Small intestine (tissue), 7 donors: ENCODE results near the gene TMEM129. TPM values are rescaled to one million over a fixed set of nuclear protein-coding genes. Genes with fewer than 3 reads are reported as not detected.

Source experiments
- DNase-seq, 2 donors: peaks; one replicate each; pipeline versions ENCODE4 v3.0.0 to v3.0.0-alpha.2; 2013
- FAIRE-seq: peaks from 2 replicates; lab custom pipeline; 2012; peaks lifted over from hg19 to GRCh38; lab: Jason Lieb, UNC
- H3K27ac ChIP-seq, 3 donors: one replicate each; pipeline ENCODE4 v1.5.1; 2013; ENCODE audit warnings: low read length in 2 of 3, mild to moderate bottlenecking in 2 of 3, control low read depth in 1 of 3, inconsistent platforms in 1 of 3, low read depth in 1 of 3, moderate library complexity in 1 of 3
- H3K27me3 ChIP-seq, 3 donors: one replicate each; pipeline ENCODE4 v1.6.1; 2013; ENCODE audit warnings: low read length in 3 of 3, inconsistent platforms in 1 of 3; ENCODE audit not compliant: control insufficient read depth in 3 of 3, insufficient read depth in 3 of 3
- H3K36me3 ChIP-seq, 3 donors: one replicate each; pipeline ENCODE4 v1.6.1; 2013; ENCODE audit warnings: low read length in 3 of 3, inconsistent platforms in 1 of 3, low read depth in 1 of 3, mild to moderate bottlenecking in 1 of 3, moderate library complexity in 1 of 3; ENCODE audit not compliant: control insufficient read depth in 3 of 3, insufficient read depth in 2 of 3
- H3K4me1 ChIP-seq, 3 donors: one replicate each; pipeline ENCODE4 v1.6.1; 2013; ENCODE audit warnings: low read length in 2 of 3, inconsistent platforms in 1 of 3, low read depth in 1 of 3, mild to moderate bottlenecking in 1 of 3, moderate library complexity in 1 of 3; ENCODE audit not compliant: control insufficient read depth in 3 of 3, insufficient read depth in 2 of 3
- H3K4me3 ChIP-seq, 3 donors: one replicate each; pipeline ENCODE4 v1.5.1; 2013; ENCODE audit warnings: low read length in 3 of 3, control low read depth in 1 of 3, inconsistent platforms in 1 of 3, low read depth in 1 of 3, mild to moderate bottlenecking in 1 of 3, moderate library complexity in 1 of 3
- H3K9me3 ChIP-seq, 2 donors: one replicate each; pipeline ENCODE4 v1.6.1; 2013; ENCODE audit warnings: low read depth in 1 of 2, low read length in 1 of 2; ENCODE audit not compliant: control insufficient read depth in 2 of 2, insufficient read depth in 1 of 2
- WGBS, 3 donors: extraction: QIAGEN DNeasy Blood & Tissue Kit; methylation state at CpG; one replicate each; pipeline ENCODE4 v1.1.7; 2013; 5-methylcytosine and 5-hydroxymethylcytosine counted together
- polyA plus RNA-seq, 4 donors: library from polyadenylated mRNA; stranded (reverse) in 3 of 4; unstranded in 1 of 4; fragments of 200-250 nt in 3 of 4; fragments of 120-200 nt in 1 of 4; gene quantifications; one replicate each; pipeline versions ENCODE4 v1.2.1 to v1.2.3, GENCODE V29; 2013
- donor health status: healthy with polysubstance abuse.
- donor health status: control.
- donor health status: control.
- donor health status: Bipolar disorder and iron deficiency.
- donor health status: healthy.

The TMEM129 gene
- polyA plus RNA-seq, 4 donors: 18.6 to 47.2 (median 26.0) TPM

- Histone ChIP-seq H3K27ac (no peak overlapping the region), H3K4me1 (peaks cover 0 to 6% (median 0%) of the 10 kb centered on the region in 3 donors), H3K27me3 (no peaks in the 10 kb centered on the region), H3K9me3 (peaks cover 0 to 6% of the 10 kb centered on the region in 2 donors), H3K4me3 (no peak overlapping the region), H3K36me3 (peaks cover 0 to 43% (median 3%) of the 10 kb centered on the region in 3 donors)
- 80 to 90% (median 89%) methylated on average over 13 of the region's 13 CpGs for WGBS, 3 donors
- FAIRE-seq: no peak
- no peak for DNase-seq
Measured at GRCh38 chr4:1745165-1745564, 24.0 kb upstream of the TMEM129 start.

- H3K4me3 ChIP-seq: no peak overlapping the region
- 81 to 89% (median 84%) methylated on average over 14 of the region's 14 CpGs for WGBS, 3 donors
- H3K36me3 ChIP-seq: peaks cover 0 to 48% (median 3%) of the 10 kb centered on the region in 3 donors
- H3K9me3 ChIP-seq: peaks cover 0 to 6% of the 10 kb centered on the region in 2 donors
- DNase-seq (no peak), FAIRE-seq (no peak)
- no peaks in the 10 kb centered on the region for H3K27me3 ChIP-seq
- peaks cover 0 to 6% (median 0%) of the 10 kb centered on the region in 3 donors for H3K4me1 ChIP-seq
- no peak overlapping the region for H3K27ac ChIP-seq
Measured at GRCh38 chr4:1744552-1744951, 23.4 kb upstream of the TMEM129 start.

DNA sequence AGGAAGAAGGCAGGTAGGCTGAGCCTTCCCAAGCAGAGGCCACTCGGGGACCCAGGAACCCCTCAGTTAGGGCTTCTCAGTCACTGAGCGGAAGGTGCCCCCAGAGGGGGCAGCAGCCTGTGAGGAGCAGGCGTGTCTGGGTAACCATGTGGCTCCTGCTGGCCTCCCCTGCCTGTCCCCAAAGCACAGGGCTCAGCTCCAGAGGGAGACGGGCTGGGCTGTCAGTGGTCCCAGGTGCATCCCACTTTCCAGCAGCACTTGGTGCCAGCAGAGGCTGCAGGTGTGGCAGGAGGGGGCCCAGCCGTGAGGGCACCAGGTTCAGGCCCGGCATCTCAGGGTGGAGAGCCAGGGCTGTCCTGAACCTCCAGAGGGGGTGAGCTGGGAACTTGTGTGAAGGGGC lies 22.9 kb upstream of the TMEM129 start:
- Histone ChIP-seq H3K4me3 (no peak overlapping the region), H3K27ac (no peak overlapping the region), H3K27me3 (no peaks in the 10 kb centered on the region), H3K36me3 (peaks cover 0 to 54% (median 6%) of the 10 kb centered on the region in 3 donors), H3K4me1 (peaks cover 0 to 6% (median 0%) of the 10 kb centered on the region in 3 donors), H3K9me3 (peaks cover 0 to 11% of the 10 kb centered on the region in 2 donors)
- no peak for DNase-seq
- FAIRE-seq: no peak
- WGBS, 3 donors: 92 to 95% (median 94%) methylated on average over 6 of the region's 6 CpGs

GRCh38 chr4:1743551-1743950 lies 22.4 kb upstream of the TMEM129 start:
- Histone ChIP-seq H3K9me3 (peaks cover 0 to 16% of the 10 kb centered on the region in 2 donors), H3K27me3 (no peaks in the 10 kb centered on the region), H3K36me3 (peaks cover 0 to 57% (median 6%) of the 10 kb centered on the region in 3 donors), H3K4me3 (no peak overlapping the region), H3K27ac (no peak overlapping the region), H3K4me1 (peaks cover 0 to 4% (median 0%) of the 10 kb centered on the region in 3 donors)
- FAIRE-seq (no peak), DNase-seq (no peak)
- 77 to 92% (median 85%) methylated on average over 10 to 12 of the region's 12 CpGs for WGBS, 3 donors

DNA sequence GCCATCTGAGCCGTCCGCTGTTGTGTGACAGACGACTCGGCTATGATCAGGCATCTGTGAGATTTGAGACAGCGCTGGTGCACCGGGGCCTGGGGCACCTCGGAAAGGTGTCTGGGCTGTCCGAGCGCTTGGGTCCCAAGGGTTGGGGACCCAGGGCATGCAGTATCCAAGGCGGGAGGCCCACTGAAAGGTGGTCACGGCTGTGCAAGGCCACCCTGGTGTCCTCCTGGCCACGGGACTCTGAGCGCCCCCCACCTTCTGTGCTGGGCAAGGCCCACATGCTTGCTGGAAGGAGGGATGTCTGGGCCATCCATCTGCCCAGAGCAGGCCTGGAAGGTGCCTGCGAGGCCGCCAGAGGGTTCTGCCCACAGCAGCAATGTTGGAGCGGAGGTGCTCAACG lies 20.1 kb upstream of the TMEM129 start:
- FAIRE-seq (no peak), DNase-seq (no peak)
- 91 to 93% (median 92%) methylated on average over 17 of the region's 17 CpGs for WGBS, 3 donors

GRCh38 chr4:1740021-1740545 lies 19.0 kb upstream of the TMEM129 start:
- DNase-seq (no peak), FAIRE-seq (no peak)
- Histone ChIP-seq H3K27ac (no peak overlapping the region), H3K27me3 (no peaks in the 10 kb centered on the region), H3K4me3 (no peak overlapping the region), H3K4me1 (no peaks in the 10 kb centered on the region), H3K36me3 (peaks cover 9 to 85% (median 23%) of the 10 kb centered on the region in 3 donors), H3K9me3 (peaks cover 2 to 34% of the 10 kb centered on the region in 2 donors)
- WGBS, 3 donors: 96 to 99% (median 97%) methylated on average over 22 of the region's 22 CpGs

More for the DNA sequence above, 20.1 kb upstream of the TMEM129 start:
- no peaks in the 10 kb centered on the region for H3K4me1 ChIP-seq
- H3K27me3 ChIP-seq: no peaks in the 10 kb centered on the region
- H3K36me3 ChIP-seq: peaks cover 9 to 80% (median 16%) of the 10 kb centered on the region in 3 donors
- H3K4me3 ChIP-seq: no peak overlapping the region
- no peak overlapping the region for H3K27ac ChIP-seq
- H3K9me3 ChIP-seq: peaks cover 2 to 32% of the 10 kb centered on the region in 2 donors

GRCh38 chr4:1739358-1739757 lies 18.2 kb upstream of the TMEM129 start:
- H3K9me3 ChIP-seq: peaks cover 2 to 34% of the 10 kb centered on the region in 2 donors
- H3K36me3 ChIP-seq: peaks cover 9 to 85% (median 26%) of the 10 kb centered on the region in 3 donors
- no peaks in the 10 kb centered on the region for H3K27me3 ChIP-seq
- H3K4me3 ChIP-seq: no peak overlapping the region
- H3K27ac ChIP-seq: no peak overlapping the region
- 94 to 96% (median 94%) methylated on average over 8 to 9 of the region's 9 CpGs for WGBS, 3 donors
- DNase-seq (no peak), FAIRE-seq (no peak)
- no peaks in the 10 kb centered on the region for H3K4me1 ChIP-seq

DNA sequence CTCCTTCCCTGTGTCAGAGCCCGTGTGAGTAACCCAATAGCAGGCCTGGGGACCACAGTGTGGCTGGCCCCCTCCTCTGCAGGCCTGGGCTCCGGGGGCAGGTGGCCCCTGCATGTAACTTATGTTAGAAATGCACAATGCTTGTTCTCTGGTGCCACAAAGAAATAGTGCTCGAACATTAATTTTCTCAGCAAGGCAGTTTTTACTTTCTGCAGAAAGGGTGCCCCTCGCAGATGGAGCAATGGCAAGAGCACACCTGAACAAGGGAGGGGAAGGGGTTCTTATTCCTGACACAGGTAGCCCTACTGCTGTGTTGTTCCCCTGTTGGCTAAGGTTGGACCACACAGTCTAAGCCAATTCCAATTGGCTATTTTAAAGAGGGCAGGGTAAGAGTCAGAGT lies 17.3 kb upstream of the TMEM129 start:
- no peak overlapping the region for H3K4me3 ChIP-seq
- FAIRE-seq (no peak), DNase-seq (no peak)
- H3K36me3 ChIP-seq: peaks cover 9 to 78% (median 26%) of the 10 kb centered on the region in 3 donors
- H3K27ac ChIP-seq: no peak overlapping the region
- WGBS, 3 donors: 96 to 98% (median 98%) methylated on average over 4 of the region's 4 CpGs
- H3K4me1 ChIP-seq: no peaks in the 10 kb centered on the region
- no peaks in the 10 kb centered on the region for H3K27me3 ChIP-seq
- peaks cover 2 to 34% of the 10 kb centered on the region in 2 donors for H3K9me3 ChIP-seq
